Measurements from ENCODE around the gene FBXO34.

FBXO34 gene

GRCh38 chr14:55353686-55354467 is 82.7 kb downstream of the FBXO34 start:
- Histone ChIP-seq H3K4me1 (ENCODE audit: insufficient read depth, low read length) (peaks cover 3% of the 10 kb centered on the region; the same call in 1 of the 2 replicates), H3K27ac (ENCODE audit: low read length) (no peak overlapping the region), H3K4me3 (ENCODE audit: low read length) (no peak overlapping the region), H3K36me3 (ENCODE audit: insufficient read depth, low read depth, low read length) (peaks cover 36% of the 10 kb centered on the region), H3K9ac (ENCODE audit: low read depth, low read length) (no peak overlapping the region), H3K27me3 (ENCODE audit: insufficient read depth, low read length) (no peaks in the 10 kb centered on the region), H3K9me3 (ENCODE audit: insufficient read depth, low read depth, low read length) (no peaks in the 10 kb centered on the region)

GRCh38 chr14:55354500-55354899 is 83.3 kb downstream of the FBXO34 start:
- Histone ChIP-seq H3K4me1 (ENCODE audit: insufficient read depth, low read length) (peaks cover 3% of the 10 kb centered on the region; the same call in 1 of the 2 replicates), H3K27ac (ENCODE audit: low read length) (no peak overlapping the region), H3K9ac (ENCODE audit: low read depth, low read length) (no peak overlapping the region), H3K4me3 (ENCODE audit: low read length) (no peak overlapping the region), H3K36me3 (ENCODE audit: insufficient read depth, low read depth, low read length) (peaks cover 36% of the 10 kb centered on the region), H3K9me3 (ENCODE audit: insufficient read depth, low read depth, low read length) (no peaks in the 10 kb centered on the region), H3K27me3 (ENCODE audit: insufficient read depth, low read length) (no peaks in the 10 kb centered on the region)

- peaks cover 29% of the 10 kb centered on the region for H3K36me3 ChIP-seq (ENCODE audit: insufficient read depth, low read depth, low read length)
- no peak overlapping the region for H3K9ac ChIP-seq (ENCODE audit: low read depth, low read length)
- H3K27me3 ChIP-seq (ENCODE audit: insufficient read depth, low read length), result no peaks in the 10 kb centered on the region
- H3K27ac ChIP-seq (ENCODE audit: low read length), result no peak overlapping the region
- H3K9me3 ChIP-seq (ENCODE audit: insufficient read depth, low read depth, low read length), result no peaks in the 10 kb centered on the region
- H3K4me1 ChIP-seq (ENCODE audit: insufficient read depth, low read length), result no peaks in the 10 kb centered on the region
- no peak overlapping the region for H3K4me3 ChIP-seq (ENCODE audit: low read length)
Observed at GRCh38 chr14:55355922-55356321, 84.7 kb downstream of the FBXO34 start.

- H3K27me3 ChIP-seq (ENCODE audit: insufficient read depth, low read length), result no peaks in the 10 kb centered on the region
- no peak overlapping the region for H3K9ac ChIP-seq (ENCODE audit: low read depth, low read length)
- no peaks in the 10 kb centered on the region for H3K4me1 ChIP-seq (ENCODE audit: insufficient read depth, low read length)
- no peak overlapping the region for H3K4me3 ChIP-seq (ENCODE audit: low read length)
- no peaks in the 10 kb centered on the region for H3K9me3 ChIP-seq (ENCODE audit: insufficient read depth, low read depth, low read length)
- H3K36me3 ChIP-seq (ENCODE audit: insufficient read depth, low read depth, low read length), result peaks cover 19% of the 10 kb centered on the region
- H3K27ac ChIP-seq (ENCODE audit: low read length), result no peak overlapping the region
Observed at GRCh38 chr14:55356913-55357312, 85.7 kb downstream of the FBXO34 start.

GRCh38 chr14:55359307-55359706 is 88.1 kb downstream of the FBXO34 start:
- H3K36me3 ChIP-seq (ENCODE audit: insufficient read depth, low read depth, low read length), result 0 out of 2 replicates have a peak, but pooled peaks cover 9% of the 10 kb centered on the region
- H3K9me3 ChIP-seq (ENCODE audit: insufficient read depth, low read depth, low read length), result no peaks in the 10 kb centered on the region
- no peak overlapping the region for H3K27ac ChIP-seq (ENCODE audit: low read length)
- H3K27me3 ChIP-seq (ENCODE audit: insufficient read depth, low read length), result no peaks in the 10 kb centered on the region
- no peak overlapping the region for H3K9ac ChIP-seq (ENCODE audit: low read depth, low read length)
- no peaks in the 10 kb centered on the region for H3K4me1 ChIP-seq (ENCODE audit: insufficient read depth, low read length)
- H3K4me3 ChIP-seq (ENCODE audit: low read length), result no peak overlapping the region

GRCh38 chr14:55361190-55361589 is 90.0 kb downstream of the FBXO34 start:
- Histone ChIP-seq H3K27ac (ENCODE audit: low read length) (no peak overlapping the region), H3K9me3 (ENCODE audit: insufficient read depth, low read depth, low read length) (no peaks in the 10 kb centered on the region), H3K4me1 (ENCODE audit: insufficient read depth, low read length) (no peaks in the 10 kb centered on the region), H3K27me3 (ENCODE audit: insufficient read depth, low read length) (no peaks in the 10 kb centered on the region), H3K9ac (ENCODE audit: low read depth, low read length) (no peak overlapping the region), H3K4me3 (ENCODE audit: low read length) (no peak overlapping the region), H3K36me3 (ENCODE audit: insufficient read depth, low read depth, low read length) (peaks cover 11% of the 10 kb centered on the region; the same call in 1 of the 2 replicates)

- no peak overlapping the region for H3K27ac ChIP-seq (ENCODE audit: low read length)
- H3K27me3 ChIP-seq (ENCODE audit: insufficient read depth, low read length), result no peaks in the 10 kb centered on the region
- peaks cover 41% of the 10 kb centered on the region; the same call in 1 of the 2 replicates for H3K36me3 ChIP-seq (ENCODE audit: insufficient read depth, low read depth, low read length)
- H3K9me3 ChIP-seq (ENCODE audit: insufficient read depth, low read depth, low read length), result no peaks in the 10 kb centered on the region
- H3K9ac ChIP-seq (ENCODE audit: low read depth, low read length), result no peak overlapping the region
- no peak overlapping the region for H3K4me3 ChIP-seq (ENCODE audit: low read length)
- no peaks in the 10 kb centered on the region for H3K4me1 ChIP-seq (ENCODE audit: insufficient read depth, low read length)
Observed at GRCh38 chr14:55366271-55366670, 95.0 kb downstream of the FBXO34 start.

- Histone ChIP-seq H3K9ac (ENCODE audit: low read depth, low read length) (no peak overlapping the region), H3K27me3 (ENCODE audit: insufficient read depth, low read length) (no peaks in the 10 kb centered on the region), H3K27ac (ENCODE audit: low read length) (no peak overlapping the region), H3K4me1 (ENCODE audit: insufficient read depth, low read length) (no peaks in the 10 kb centered on the region), H3K4me3 (ENCODE audit: low read length) (no peak overlapping the region), H3K9me3 (ENCODE audit: insufficient read depth, low read depth, low read length) (no peaks in the 10 kb centered on the region), H3K36me3 (ENCODE audit: insufficient read depth, low read depth, low read length) (peaks cover 39% of the 10 kb centered on the region; the same call in 1 of the 2 replicates)
Observed at GRCh38 chr14:55370883-55371455, 99.7 kb downstream of the FBXO34 start.

- Histone ChIP-seq H3K9ac (ENCODE audit: low read depth, low read length) (no peak overlapping the region), H3K27me3 (ENCODE audit: insufficient read depth, low read length) (no peaks in the 10 kb centered on the region), H3K4me1 (ENCODE audit: insufficient read depth, low read length) (no peaks in the 10 kb centered on the region), H3K27ac (ENCODE audit: low read length) (no peak overlapping the region), H3K9me3 (ENCODE audit: insufficient read depth, low read depth, low read length) (no peaks in the 10 kb centered on the region), H3K36me3 (ENCODE audit: insufficient read depth, low read depth, low read length) (peaks cover 45% of the 10 kb centered on the region), H3K4me3 (ENCODE audit: low read length) (no peak overlapping the region)
Observed at GRCh38 chr14:55372423-55372822, 101.2 kb downstream of the FBXO34 start.

GRCh38 chr14:55372825-55373224 is 101.6 kb downstream of the FBXO34 start:
- H3K27ac ChIP-seq (ENCODE audit: low read length), result no peak overlapping the region

GRCh38 chr14:55373784-55374705 is 102.8 kb downstream of the FBXO34 start:
- peaks cover 49% of the 10 kb centered on the region for H3K36me3 ChIP-seq (ENCODE audit: insufficient read depth, low read depth, low read length)
- H3K27ac ChIP-seq (ENCODE audit: low read length), result no peak overlapping the region

More at GRCh38 chr14:55372825-55373224, 101.6 kb downstream of the FBXO34 start:
- no peak overlapping the region for H3K4me3 ChIP-seq (ENCODE audit: low read length)
- H3K9me3 ChIP-seq (ENCODE audit: insufficient read depth, low read depth, low read length), result no peaks in the 10 kb centered on the region
- H3K9ac ChIP-seq (ENCODE audit: low read depth, low read length), result no peak overlapping the region
- no peaks in the 10 kb centered on the region for H3K4me1 ChIP-seq (ENCODE audit: insufficient read depth, low read length)
- H3K36me3 ChIP-seq (ENCODE audit: insufficient read depth, low read depth, low read length), result peaks cover 46% of the 10 kb centered on the region
- no peaks in the 10 kb centered on the region for H3K27me3 ChIP-seq (ENCODE audit: insufficient read depth, low read length)

More at GRCh38 chr14:55373784-55374705, 102.8 kb downstream of the FBXO34 start:
- H3K4me1 ChIP-seq (ENCODE audit: insufficient read depth, low read length), result no peaks in the 10 kb centered on the region
- no peaks in the 10 kb centered on the region for H3K9me3 ChIP-seq (ENCODE audit: insufficient read depth, low read depth, low read length)
- H3K4me3 ChIP-seq (ENCODE audit: low read length), result no peak overlapping the region
- H3K27me3 ChIP-seq (ENCODE audit: insufficient read depth, low read length), result no peaks in the 10 kb centered on the region
- no peak overlapping the region for H3K9ac ChIP-seq (ENCODE audit: low read depth, low read length)

All from iPS-20b (cell line).